HG02970 (cell line): ENCODE results near the gene STOML1.

Experiments used
- ATAC-seq: cut with Tn5 transposase; IDR thresholded peaks from one replicate; pipeline ENCODE4 v1.9.1; 2021; ENCODE audit warnings: mild to moderate bottlenecking, moderate library complexity, moderate number of reproducible peaks; ENCODE audit not compliant: unreplicated experiment, low FRiP score

STOML1 gene, protein sequence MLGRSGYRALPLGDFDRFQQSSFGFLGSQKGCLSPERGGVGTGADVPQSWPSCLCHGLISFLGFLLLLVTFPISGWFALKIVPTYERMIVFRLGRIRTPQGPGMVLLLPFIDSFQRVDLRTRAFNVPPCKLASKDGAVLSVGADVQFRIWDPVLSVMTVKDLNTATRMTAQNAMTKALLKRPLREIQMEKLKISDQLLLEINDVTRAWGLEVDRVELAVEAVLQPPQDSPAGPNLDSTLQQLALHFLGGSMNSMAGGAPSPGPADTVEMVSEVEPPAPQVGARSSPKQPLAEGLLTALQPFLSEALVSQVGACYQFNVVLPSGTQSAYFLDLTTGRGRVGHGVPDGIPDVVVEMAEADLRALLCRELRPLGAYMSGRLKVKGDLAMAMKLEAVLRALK

DNA sequence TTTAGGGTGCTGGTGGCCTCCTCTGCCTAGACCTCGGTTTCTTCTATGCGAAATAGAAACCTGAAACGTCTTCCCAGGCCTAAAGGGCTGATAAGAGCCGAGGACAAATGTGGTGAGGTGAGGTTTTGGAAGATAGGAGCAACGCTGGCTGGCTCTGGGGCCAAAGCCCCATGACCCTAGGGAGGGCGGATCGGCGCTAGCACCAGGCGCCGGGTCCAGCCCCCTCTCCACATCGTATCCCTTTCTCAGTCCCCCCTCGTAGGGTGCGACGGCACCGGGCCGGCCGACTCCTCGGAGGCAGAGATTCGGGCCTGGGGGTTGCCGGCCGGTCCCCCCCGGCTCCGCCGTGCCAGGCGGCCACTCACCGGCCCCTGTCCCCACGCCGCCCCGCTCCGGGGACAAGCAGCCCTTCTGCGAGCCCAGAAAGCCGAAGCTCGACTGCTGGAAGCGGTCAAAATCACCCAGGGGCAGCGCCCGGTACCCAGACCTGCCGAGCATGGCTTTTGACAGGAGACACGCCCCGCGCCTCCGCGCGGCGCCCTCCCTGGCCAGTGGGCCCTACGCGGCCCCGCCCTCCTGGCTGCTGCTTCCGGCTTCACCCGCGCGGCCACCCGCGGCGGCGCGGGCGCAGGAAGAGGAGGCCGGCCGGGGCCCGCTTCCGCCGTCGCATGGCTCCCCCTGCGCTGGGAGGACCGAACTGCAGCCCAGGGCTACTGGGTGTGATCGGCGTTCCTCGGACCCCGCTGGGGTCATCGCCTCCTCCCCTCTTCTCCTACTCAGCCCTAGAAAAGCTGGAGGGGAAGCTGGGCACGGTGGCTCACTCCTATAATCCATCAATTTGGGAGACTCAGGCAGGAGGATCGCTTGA is at the start of gene STOML1:
Gene STOML1 (minus strand): TSS at position 570 of the 868 bp plus-strand sequence. CDS start 72 bp downstream, at position 498.
- peak; percentile 71 for ATAC-seq

DNA sequence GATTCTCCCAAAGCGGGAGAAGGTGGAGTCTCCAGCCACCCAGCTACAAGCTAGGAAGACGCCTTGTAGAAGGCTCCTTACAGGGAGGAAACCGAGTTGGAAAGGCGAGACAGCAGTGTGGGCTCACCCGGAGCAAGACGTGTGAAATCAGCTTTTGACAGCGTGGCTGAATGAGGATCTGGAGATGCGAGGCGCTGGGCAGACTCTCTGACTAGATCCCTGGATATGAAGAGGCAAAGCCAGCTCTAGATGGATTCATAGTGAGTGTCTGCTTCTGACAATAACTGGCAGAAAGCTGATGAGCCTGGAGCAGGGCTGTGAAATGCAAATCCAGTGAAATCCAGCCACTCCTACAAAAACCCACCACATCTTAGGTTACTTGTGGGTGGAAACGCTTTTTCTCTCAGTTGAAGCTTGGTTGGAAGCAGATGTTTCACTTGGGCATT is 49.2 kb upstream of the STOML1 start:
- no peak for ATAC-seq

DNA sequence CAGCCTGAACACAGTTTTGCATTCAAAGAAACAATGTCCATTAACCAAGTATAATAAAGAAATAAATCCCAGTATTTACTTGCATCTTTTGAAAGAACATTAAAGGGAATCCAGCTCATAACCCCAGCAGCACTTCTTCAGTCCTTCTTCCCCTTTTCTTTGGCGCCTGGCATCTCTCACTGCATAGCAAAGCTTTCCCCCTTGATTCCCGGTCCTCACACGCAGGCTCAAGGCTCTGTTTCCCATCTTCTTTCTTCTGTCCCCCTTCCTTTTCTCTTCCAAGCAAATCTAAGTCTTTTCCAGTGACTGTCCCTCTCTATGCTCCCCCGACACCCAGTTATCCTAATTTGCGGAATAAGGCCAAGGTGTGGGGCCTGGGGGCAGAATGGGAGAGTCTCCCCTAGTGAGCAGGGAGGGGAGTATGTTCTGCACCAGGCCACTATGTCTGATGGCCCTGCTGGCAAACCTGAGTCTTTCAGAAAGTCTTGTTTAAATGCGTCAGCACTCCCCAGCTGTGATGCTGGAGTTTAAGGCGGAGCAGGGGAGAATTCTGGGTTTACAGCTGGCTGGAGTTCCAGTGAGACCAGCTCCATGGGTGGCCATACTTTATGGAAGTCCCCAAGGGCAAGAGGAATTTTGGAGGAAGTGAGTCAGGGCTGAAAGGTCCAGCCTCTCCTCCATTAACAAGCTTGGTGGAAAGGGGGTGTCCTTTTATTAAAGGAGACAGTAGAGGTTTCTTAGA is 48.2 kb upstream of the STOML1 start:
- no peak for ATAC-seq

DNA sequence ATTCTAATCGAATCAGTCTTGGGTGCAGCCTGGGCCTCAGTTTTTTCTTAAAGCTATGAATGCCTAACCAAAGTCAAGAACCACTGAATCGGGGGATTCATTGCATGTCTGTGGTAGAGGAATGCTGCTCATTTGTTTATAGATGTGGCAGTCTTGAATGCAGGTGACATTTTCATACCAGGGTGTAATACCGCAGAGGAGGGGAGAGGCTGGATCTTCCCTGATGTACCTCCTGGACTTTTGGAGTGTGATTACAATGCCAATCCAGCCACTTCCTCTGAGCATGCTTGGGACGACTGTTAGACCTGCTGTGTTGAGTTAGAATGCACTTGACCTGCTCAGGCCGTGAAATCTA is 47.5 kb upstream of the STOML1 start:
- no peak for ATAC-seq

DNA sequence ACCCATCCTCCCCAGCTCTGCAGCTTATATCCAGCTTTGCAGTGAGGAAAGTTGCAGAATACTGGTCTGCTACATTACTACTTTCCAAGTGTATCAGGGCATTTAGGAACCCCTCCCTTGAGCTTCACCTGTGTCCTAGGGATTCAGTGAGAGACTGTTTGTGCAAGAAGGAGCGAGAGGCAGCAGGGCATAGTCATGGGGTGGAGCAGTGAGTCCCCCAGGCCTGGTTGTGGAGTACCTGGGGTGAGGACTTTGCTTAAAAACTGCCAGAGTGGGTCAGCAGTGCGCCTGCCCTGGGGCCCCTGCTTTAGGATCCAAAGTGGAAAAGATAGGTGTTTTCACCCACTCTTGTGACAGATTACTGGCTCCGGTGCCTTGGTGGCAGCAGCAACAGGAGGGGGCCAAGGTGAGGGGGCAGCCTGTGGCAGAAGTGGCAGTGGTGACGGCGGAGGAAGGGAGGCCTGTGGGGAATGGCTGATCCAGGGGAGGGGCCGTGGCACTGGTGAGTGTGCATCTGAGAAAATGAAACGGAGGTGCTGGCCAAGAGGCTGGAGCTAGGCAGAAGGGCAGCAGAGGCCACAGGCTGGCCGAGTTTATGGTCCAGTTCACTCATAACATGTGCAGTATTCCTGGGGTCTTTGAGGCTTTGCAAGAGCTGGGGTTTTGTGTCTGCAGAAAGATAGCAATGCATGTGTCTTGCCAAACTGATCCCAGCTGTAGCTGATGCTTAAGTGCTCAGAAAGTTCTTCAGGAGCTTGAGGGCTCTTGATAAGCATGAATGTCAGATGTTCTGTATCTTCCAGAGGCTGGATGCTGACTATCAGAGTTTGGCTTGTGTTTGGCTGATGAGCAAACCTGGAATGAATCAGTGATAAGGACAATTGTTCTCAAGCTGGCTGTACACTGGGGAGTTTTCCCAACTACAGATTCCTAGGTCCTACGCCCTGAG is 46.9 kb upstream of the STOML1 start:
- ATAC-seq, result no peak

GRCh38 chr15:74037171-74038117 is 45.3 kb upstream of the STOML1 start:
- no peak for ATAC-seq

GRCh38 chr15:74036271-74037170 is 44.4 kb upstream of the STOML1 start:
- ATAC-seq, result no peak

GRCh38 chr15:74035121-74036017 is 43.3 kb upstream of the STOML1 start:
- ATAC-seq, result no peak

DNA sequence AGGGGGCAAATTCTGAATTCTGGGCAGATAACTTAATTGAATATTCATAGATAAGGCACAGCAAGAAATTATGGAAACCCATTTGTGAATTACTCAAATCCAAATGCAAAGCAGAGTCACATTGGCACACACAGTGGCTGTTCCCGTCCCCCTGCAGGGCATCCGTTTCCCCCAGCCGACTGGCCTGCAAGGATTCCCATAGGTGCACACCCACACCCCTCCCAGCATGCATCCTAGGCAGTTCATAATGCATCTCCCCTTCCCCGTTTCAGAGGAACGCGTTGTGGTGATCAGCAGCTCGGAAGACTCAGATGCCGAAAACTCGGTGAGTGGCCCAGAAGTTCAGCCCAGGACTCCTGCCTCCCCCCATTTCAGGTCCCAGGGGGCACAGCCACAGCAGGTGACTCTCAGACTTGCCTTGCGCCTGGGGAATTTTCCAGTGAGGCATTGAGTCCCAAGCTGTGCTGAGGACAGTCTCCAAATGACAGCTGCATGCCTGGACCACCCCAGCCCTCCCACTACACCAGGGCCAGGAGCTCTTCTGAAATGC is 42.2 kb upstream of the STOML1 start:
- no peak for ATAC-seq

- no peak for ATAC-seq
Observed at GRCh38 chr15:74032606-74033561, 40.8 kb upstream of the STOML1 start.

DNA sequence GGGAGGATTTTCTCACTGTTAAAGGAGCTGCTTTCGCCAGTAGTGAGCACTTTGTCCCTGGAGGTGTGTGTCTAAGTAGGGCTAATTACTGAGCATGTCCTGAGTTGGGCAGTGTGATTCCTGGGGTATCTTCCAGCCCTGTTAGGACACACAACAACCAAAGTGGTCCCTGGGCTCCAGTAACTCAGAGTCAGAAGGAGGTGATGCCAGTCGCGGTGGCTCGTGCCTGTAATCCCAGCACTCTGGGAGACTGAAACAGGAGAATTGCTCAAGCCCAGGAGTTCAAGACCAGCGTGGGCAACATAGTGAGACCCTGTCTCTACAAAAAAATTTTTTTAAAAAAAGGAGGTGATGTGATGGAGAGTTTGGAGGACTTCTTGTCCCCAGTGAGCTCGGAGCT is 40.0 kb upstream of the STOML1 start:
- ATAC-seq, result no peak

GRCh38 chr15:74028646-74029045 is 36.6 kb upstream of the STOML1 start:
- ATAC-seq, result no peak

DNA sequence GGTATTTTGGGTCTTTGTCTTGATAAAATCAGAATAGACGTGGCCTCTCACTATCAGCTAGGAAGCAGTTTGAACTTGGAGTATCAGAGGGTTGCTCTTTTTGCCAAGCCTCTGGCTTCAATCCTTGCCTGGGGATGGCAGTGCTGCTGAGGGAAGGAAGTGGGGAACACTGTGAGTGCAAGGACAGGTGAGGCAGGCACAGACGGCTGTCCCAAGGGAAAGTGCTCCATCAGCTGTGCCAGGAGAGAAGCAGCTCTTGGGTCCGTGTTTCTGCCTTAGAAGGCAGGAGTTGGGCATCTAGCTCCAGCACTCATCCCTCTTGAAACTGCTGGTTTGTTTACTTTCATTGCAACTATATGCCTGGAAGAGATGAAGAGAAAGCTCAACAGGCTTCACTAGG is 35.6 kb upstream of the STOML1 start:
- no peak for ATAC-seq

GRCh38 chr15:74025436-74025835 is 33.3 kb upstream of the STOML1 start:
- no peak for ATAC-seq

- ATAC-seq, result no peak
Observed at GRCh38 chr15:74024687-74025086, 32.6 kb upstream of the STOML1 start.
